Measurements from ENCODE around the gene NEBL. TPM values are rescaled to one million over a fixed set of nuclear protein-coding genes. Genes with fewer than 3 reads are reported as not detected.

Gene NEBL
- total RNA-seq, 4 donors from 2014 or later = 9.8 to 33.0 (median 16.4) TPM

GRCh38 chr10:20922451-20922850, 25.3 kb upstream of the NEBL start:
- Histone ChIP-seq H3K27me3 (no peaks in the 10 kb centered on the region), H3K9me3 (no peaks in the 10 kb centered on the region), H3K36me3 (no peaks in the 10 kb centered on the region), H3K27ac (no peak overlapping the region), H3K4me1 (no peaks in the 10 kb centered on the region), H3K4me3 (no peak overlapping the region)
- DNase-seq = no peak
- TF ChIP-seq CTCF (IDR thresholded peaks at IDR 0.05) (no peak), POLR2A (IDR thresholded peaks at IDR 0.05) (no peak)

DNA sequence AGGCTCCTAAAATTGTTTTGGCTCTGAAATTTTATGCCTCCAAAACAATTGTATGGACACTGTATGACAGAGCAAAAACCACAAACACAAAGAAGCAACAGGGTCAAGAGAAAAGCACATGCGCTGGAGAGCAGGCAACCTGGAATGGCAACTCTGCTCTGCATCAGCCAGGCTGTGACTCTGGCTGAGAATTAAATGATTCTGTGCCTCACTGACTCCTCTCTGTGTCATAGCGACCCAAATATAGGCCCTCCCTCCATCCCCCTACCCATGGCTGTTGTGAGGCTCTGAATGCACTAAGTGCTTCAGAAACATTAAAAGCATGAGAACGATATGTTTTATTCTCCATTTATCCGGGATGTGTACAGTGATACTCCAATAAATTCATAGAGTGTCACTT, 24.9 kb upstream of the NEBL start:
- Histone ChIP-seq H3K36me3 (no peaks in the 10 kb centered on the region), H3K9me3 (no peaks in the 10 kb centered on the region), H3K4me1 (no peaks in the 10 kb centered on the region), H3K4me3 (no peak overlapping the region), H3K27me3 (no peaks in the 10 kb centered on the region), H3K27ac (no peak overlapping the region)
- no peak for DNase-seq
- TF ChIP-seq POLR2A (IDR thresholded peaks at IDR 0.05) (no peak), CTCF (IDR thresholded peaks at IDR 0.05) (no peak)

DNA sequence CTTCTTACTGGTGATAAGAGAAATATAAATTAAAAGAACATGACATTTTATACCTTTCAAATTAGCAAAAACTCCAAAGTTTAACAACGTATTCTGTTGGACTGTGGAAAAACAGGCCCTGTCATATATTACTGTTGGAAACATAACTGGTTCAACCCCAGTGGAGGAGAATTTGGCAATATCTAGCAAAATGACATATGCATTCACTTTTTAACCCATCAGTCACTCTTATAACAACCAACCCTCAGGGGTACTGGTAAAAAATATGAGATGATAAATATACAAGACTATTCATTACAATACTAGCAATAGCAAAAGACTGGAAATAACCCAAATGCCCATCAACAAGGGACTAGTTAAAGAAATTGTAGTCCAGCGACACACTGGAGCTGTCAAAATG, 22.9 kb upstream of the NEBL start:
- Histone ChIP-seq H3K27me3 (no peaks in the 10 kb centered on the region), H3K9me3 (no peaks in the 10 kb centered on the region), H3K4me1 (no peaks in the 10 kb centered on the region), H3K36me3 (no peaks in the 10 kb centered on the region), H3K27ac (no peak overlapping the region), H3K4me3 (no peak overlapping the region)
- no peak for DNase-seq
- TF ChIP-seq POLR2A (IDR thresholded peaks at IDR 0.05) (no peak), CTCF (IDR thresholded peaks at IDR 0.05) (no peak)

GRCh38 chr10:20919481-20919880, 22.4 kb upstream of the NEBL start:
- Histone ChIP-seq H3K9me3 (no peaks in the 10 kb centered on the region), H3K4me3 (no peak overlapping the region), H3K27me3 (no peaks in the 10 kb centered on the region), H3K27ac (no peak overlapping the region), H3K36me3 (no peaks in the 10 kb centered on the region), H3K4me1 (no peaks in the 10 kb centered on the region)
- no peak for TF ChIP-seq POLR2A (IDR thresholded peaks at IDR 0.05)
- TF ChIP-seq CTCF (IDR thresholded peaks at IDR 0.05) = no peak
- no peak for DNase-seq

DNA sequence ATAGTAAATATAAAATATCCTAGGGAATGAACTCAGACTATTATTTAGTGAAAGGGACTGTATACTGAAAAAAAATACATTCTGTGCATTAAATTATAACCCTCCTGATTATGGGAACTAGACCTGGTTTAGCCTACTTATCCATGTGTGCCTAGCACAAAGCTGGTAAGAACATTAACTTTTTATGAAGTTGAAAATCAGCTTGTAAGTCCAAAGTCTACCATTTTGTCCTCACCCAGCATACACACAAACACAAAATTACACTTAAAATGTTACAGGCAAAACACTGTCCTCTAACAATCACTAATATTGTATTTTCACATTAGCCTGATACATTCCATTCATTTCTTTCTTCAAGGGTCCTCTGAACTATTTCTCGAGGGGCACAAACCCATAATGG, 19.9 kb upstream of the NEBL start:
- no peak overlapping the region for H3K4me3 ChIP-seq
- TF ChIP-seq CTCF (IDR thresholded peaks at IDR 0.05) (no peak), POLR2A (IDR thresholded peaks at IDR 0.05) (no peak)

DNA sequence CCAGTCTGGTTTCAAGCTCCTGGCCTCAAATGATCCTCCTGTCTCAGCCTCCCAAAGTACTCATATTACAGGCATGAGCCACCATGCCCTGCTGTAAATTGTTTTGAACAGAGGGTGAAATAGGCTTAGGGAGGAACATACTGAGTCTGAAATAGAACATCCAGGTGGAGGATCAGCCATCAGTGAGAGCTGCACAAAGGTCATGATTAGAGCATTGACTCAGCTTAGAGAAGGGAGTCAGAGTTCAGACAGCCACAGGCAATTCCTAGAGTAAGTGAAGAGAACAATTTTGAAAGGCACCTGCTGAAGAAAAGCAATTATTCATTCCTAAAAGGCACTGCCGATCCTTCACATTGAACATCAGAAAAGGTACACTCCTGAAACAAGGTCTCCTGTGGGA, 15.9 kb upstream of the NEBL start:
- Histone ChIP-seq H3K4me1 (no peaks in the 10 kb centered on the region), H3K9me3 (no peaks in the 10 kb centered on the region), H3K4me3 (no peak overlapping the region), H3K27me3 (no peaks in the 10 kb centered on the region), H3K36me3 (no peaks in the 10 kb centered on the region), H3K27ac (no peak overlapping the region)
- TF ChIP-seq CTCF (IDR thresholded peaks at IDR 0.05) (no peak), POLR2A (IDR thresholded peaks at IDR 0.05) (no peak)
- no peak for DNase-seq

More for the DNA sequence above, 19.9 kb upstream of the NEBL start:
- Histone ChIP-seq H3K27me3 (no peaks in the 10 kb centered on the region), H3K9me3 (no peaks in the 10 kb centered on the region), H3K27ac (no peak overlapping the region), H3K36me3 (no peaks in the 10 kb centered on the region), H3K4me1 (no peaks in the 10 kb centered on the region)
- no peak for DNase-seq
